ENCODE data around the gene NEIL1. TPM values are rescaled to one million over a fixed set of nuclear protein-coding genes. Genes with fewer than 3 reads are reported as not detected.
A peak's percentile ranks its signal among the peaks of the same experiment; 100 is the strongest.

The NEIL1 gene
- total RNA-seq, 1 experiment from 2014 or later = 9.5 TPM

DNA sequence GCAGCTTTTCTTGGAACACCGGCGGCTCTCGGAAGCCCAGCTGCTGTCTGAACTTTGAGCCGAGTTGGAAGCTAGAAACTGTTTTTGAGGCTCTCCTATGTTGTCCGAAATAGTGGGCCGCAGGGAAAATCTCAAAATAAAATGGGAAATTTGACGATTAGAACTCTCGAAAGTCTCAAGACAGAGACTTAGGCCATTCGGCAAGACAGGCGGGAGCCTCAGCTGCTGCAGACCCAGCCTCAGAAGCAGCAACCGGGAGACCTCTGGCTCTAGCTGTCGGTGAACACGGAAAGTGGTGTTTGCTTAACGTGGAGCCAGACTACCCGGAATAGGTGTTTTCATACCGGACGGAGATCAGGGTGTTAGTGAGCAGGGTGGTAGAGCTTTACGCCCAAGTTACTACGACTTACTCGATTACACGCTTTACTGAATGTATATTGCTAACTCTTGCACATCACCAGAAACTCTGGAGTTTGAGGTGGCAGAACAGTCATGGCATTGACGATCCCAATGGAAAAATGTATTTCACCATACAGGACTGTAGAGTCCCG is 21.9 kb downstream of the NEIL1 start:
- BruUV-seq (replicated peaks) = TSS peak; percentile 77
- DNase-seq (ENCODE audit: unreplicated experiment) = no peak
- TF ChIP-seq, protein P1, sequence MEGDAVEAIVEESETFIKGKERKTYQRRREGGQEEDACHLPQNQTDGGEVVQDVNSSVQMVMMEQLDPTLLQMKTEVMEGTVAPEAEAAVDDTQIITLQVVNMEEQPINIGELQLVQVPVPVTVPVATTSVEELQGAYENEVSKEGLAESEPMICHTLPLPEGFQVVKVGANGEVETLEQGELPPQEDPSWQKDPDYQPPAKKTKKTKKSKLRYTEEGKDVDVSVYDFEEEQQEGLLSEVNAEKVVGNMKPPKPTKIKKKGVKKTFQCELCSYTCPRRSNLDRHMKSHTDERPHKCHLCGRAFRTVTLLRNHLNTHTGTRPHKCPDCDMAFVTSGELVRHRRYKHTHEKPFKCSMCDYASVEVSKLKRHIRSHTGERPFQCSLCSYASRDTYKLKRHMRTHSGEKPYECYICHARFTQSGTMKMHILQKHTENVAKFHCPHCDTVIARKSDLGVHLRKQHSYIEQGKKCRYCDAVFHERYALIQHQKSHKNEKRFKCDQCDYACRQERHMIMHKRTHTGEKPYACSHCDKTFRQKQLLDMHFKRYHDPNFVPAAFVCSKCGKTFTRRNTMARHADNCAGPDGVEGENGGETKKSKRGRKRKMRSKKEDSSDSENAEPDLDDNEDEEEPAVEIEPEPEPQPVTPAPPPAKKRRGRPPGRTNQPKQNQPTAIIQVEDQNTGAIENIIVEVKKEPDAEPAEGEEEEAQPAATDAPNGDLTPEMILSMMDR (IDR thresholded peaks at IDR 0.05; ENCODE audit: unreplicated experiment) = no peak
- Mint-ChIP-seq H3K4me3 (ENCODE audit: unreplicated experiment) (peak overlapping the region; percentile 91), H3K9me3 (ENCODE audit: unreplicated experiment) (no peaks in the 10 kb centered on the region), H3K4me1 (ENCODE audit: insufficient read depth, unreplicated experiment) (peaks cover 8% of the 10 kb centered on the region), H3K27ac (ENCODE audit: low read depth, unreplicated experiment) (peak overlapping the region; percentile 96), H3K36me3 (ENCODE audit: insufficient read depth, unreplicated experiment) (peaks cover 71% of the 10 kb centered on the region), H3K27me3 (ENCODE audit: insufficient read depth, unreplicated experiment) (no peaks in the 10 kb centered on the region)
- ChIA-PET CTCF (interaction anchor here (0.6 to 2.3 kb wide), 15 partner anchors 7 to 770 kb away, joined by 3 to 23 read pairs (median 4); partner anchors contain the start of gene IMP3), POLR2A (interaction anchor here (0.5 to 7.5 kb wide), 38 partner anchors 9 to 1666 kb away, joined by 3 to 245 read pairs (median 5); partner anchors contain the start of genes C15orf39, COMMD4, IMP3 and NEIL1)
- intact Hi-C loops (cut with micrococcal nuclease) = loop anchor here (2.0 to 5.0 kb wide), 5 partner anchors 86 to 340 kb away; partner anchors contain the start of gene PTPN9

- BruUV-seq (replicated peaks) = no TSS peak
- ChIA-PET POLR2A (interaction anchor here (0.9 to 7.5 kb wide), 12 partner anchors 10 to 277 kb away, joined by 3 to 245 read pairs (median 14); partner anchors contain the start of genes COMMD4, IMP3, NEIL1 and SIN3A), CTCF (interaction anchor here (1.2 to 1.8 kb wide), 2 partner anchors 18 to 224 kb away, joined by 3 to 8 read pairs; no protein-coding TSS in a partner anchor)
- Mint-ChIP-seq H3K27ac (ENCODE audit: low read depth, unreplicated experiment) (no peak overlapping the region), H3K4me3 (ENCODE audit: unreplicated experiment) (peak overlapping the region; percentile 91), H3K9me3 (ENCODE audit: unreplicated experiment) (no peaks in the 10 kb centered on the region), H3K27me3 (ENCODE audit: insufficient read depth, unreplicated experiment) (no peaks in the 10 kb centered on the region), H3K36me3 (ENCODE audit: insufficient read depth, unreplicated experiment) (peaks cover 74% of the 10 kb centered on the region), H3K4me1 (ENCODE audit: insufficient read depth, unreplicated experiment) (peaks cover 8% of the 10 kb centered on the region)
- DNase-seq (ENCODE audit: unreplicated experiment) = no peak
- TF ChIP-seq, protein P1 (IDR thresholded peaks at IDR 0.05; ENCODE audit: unreplicated experiment) = no peak
- intact Hi-C loops (cut with micrococcal nuclease) = loop anchor here (2.0 to 5.0 kb wide), 5 partner anchors 85 to 341 kb away; partner anchors contain the start of gene PTPN9
Observed at GRCh38 chr15:75369897-75370581, 23.2 kb downstream of the NEIL1 start.

- no peak for DNase-seq (ENCODE audit: unreplicated experiment)
- Mint-ChIP-seq H3K36me3 (ENCODE audit: insufficient read depth, unreplicated experiment) (peaks cover 75% of the 10 kb centered on the region), H3K4me3 (ENCODE audit: unreplicated experiment) (no peak overlapping the region), H3K27ac (ENCODE audit: low read depth, unreplicated experiment) (no peak overlapping the region), H3K27me3 (ENCODE audit: insufficient read depth, unreplicated experiment) (no peaks in the 10 kb centered on the region), H3K9me3 (ENCODE audit: unreplicated experiment) (no peaks in the 10 kb centered on the region), H3K4me1 (ENCODE audit: insufficient read depth, unreplicated experiment) (peaks cover 8% of the 10 kb centered on the region)
- TF ChIP-seq, protein P1 (IDR thresholded peaks at IDR 0.05; ENCODE audit: unreplicated experiment) = no peak
- no TSS peak for BruUV-seq (replicated peaks)
- intact Hi-C loops (cut with micrococcal nuclease) = no loop called here
- CTCF ChIA-PET = no interaction called here
- POLR2A ChIA-PET = interaction anchor here (0.7 to 7.5 kb wide), 5 partner anchors 10 to 82 kb away, joined by 3 to 245 read pairs (median 3); partner anchors contain the start of gene SIN3A
Observed at GRCh38 chr15:75371486-75371885, 24.6 kb downstream of the NEIL1 start.

Data from MCF 10A (cell line).